ENCODE data around the gene ATP6V0A4. TPM values are rescaled to one million over a fixed set of nuclear protein-coding genes. Genes with fewer than 3 reads are reported as not detected.

Gene ATP6V0A4
- total RNA-seq, 2 donors from 2014 or later = 0.29 to 0.44 TPM

GRCh38 chr7:138663725-138664710, 134.0 kb downstream of the ATP6V0A4 start:
- DNase-seq = peak; percentile 69
- peaks cover 14% of the 10 kb centered on the region for H3K9me3 Mint-ChIP-seq
- H3K36me3 Mint-ChIP-seq (ENCODE audit: low read depth) = no peaks in the 10 kb centered on the region
- peak overlapping the region; percentile 50 for H3K27ac Mint-ChIP-seq
- peak overlapping the region; percentile 77 for H3K4me3 Mint-ChIP-seq
- TF ChIP-seq CTCF (conservative IDR thresholded peaks at IDR 0.05) = peak; percentile 19
- H3K36me3 ChIP-seq (ENCODE audit: control insufficient read depth, insufficient read depth, low read length) = no peaks in the 10 kb centered on the region
- H3K9ac ChIP-seq (ENCODE audit: extremely low read depth, low read length, poor library complexity, severe bottlenecking) = peak overlapping the region; percentile 40
- no peaks in the 10 kb centered on the region for H3K27me3 Mint-ChIP-seq (ENCODE audit: insufficient read depth)
- peak overlapping the region; percentile 79 for H3K4me3 ChIP-seq (ENCODE audit: low read length)
- peaks cover 19% of the 10 kb centered on the region for H3K4me1 Mint-ChIP-seq
- no peaks in the 10 kb centered on the region for H3K4me1 ChIP-seq (ENCODE audit: control insufficient read depth, insufficient read depth, low read length)
- H3K9me3 ChIP-seq (ENCODE audit: control insufficient read depth, low read length) = peaks cover 10% of the 10 kb centered on the region
- 45 to 47% methylated on average over 24 to 59 of the region's 59 CpGs for WGBS, 2 experiments (ENCODE audit: insufficient coverage in 1 of 2, insufficient read length in 1 of 2)
- peak overlapping the region; percentile 9 for H3K27ac ChIP-seq (ENCODE audit: low read depth, low read length)
- H3K27me3 ChIP-seq (ENCODE audit: control insufficient read depth, insufficient read depth, low read length, poor library complexity, severe bottlenecking) = no peaks in the 10 kb centered on the region

GRCh38 chr7:138662991-138663320, 135.0 kb downstream of the ATP6V0A4 start:
- no peaks in the 10 kb centered on the region for H3K27me3 ChIP-seq (ENCODE audit: control insufficient read depth, insufficient read depth, low read length, poor library complexity, severe bottlenecking)
- 79 to 85% methylated on average over 6 of the region's 6 CpGs for WGBS, 2 experiments (ENCODE audit: insufficient coverage in 1 of 2, insufficient read length in 1 of 2)
- no peak overlapping the region for H3K27ac Mint-ChIP-seq
- no peak overlapping the region for H3K4me3 Mint-ChIP-seq
- H3K36me3 Mint-ChIP-seq (ENCODE audit: low read depth) = peaks cover 2% of the 10 kb centered on the region
- H3K4me3 ChIP-seq (ENCODE audit: low read length) = no peak overlapping the region
- DNase-seq = no peak
- peaks cover 16% of the 10 kb centered on the region for H3K4me1 Mint-ChIP-seq
- no peaks in the 10 kb centered on the region for H3K27me3 Mint-ChIP-seq (ENCODE audit: insufficient read depth)
- H3K9me3 ChIP-seq (ENCODE audit: control insufficient read depth, low read length) = peaks cover 8% of the 10 kb centered on the region
- no peaks in the 10 kb centered on the region for H3K4me1 ChIP-seq (ENCODE audit: control insufficient read depth, insufficient read depth, low read length)
- TF ChIP-seq CTCF (conservative IDR thresholded peaks at IDR 0.05) = no peak
- no peak overlapping the region for H3K27ac ChIP-seq (ENCODE audit: low read depth, low read length)
- peaks cover 9% of the 10 kb centered on the region for H3K9me3 Mint-ChIP-seq
- no peak overlapping the region for H3K9ac ChIP-seq (ENCODE audit: extremely low read depth, low read length, poor library complexity, severe bottlenecking)
- no peaks in the 10 kb centered on the region for H3K36me3 ChIP-seq (ENCODE audit: control insufficient read depth, insufficient read depth, low read length)

- no peaks in the 10 kb centered on the region for H3K4me1 ChIP-seq (ENCODE audit: control insufficient read depth, insufficient read depth, low read length)
- no peaks in the 10 kb centered on the region for H3K36me3 ChIP-seq (ENCODE audit: control insufficient read depth, insufficient read depth, low read length)
- no peak for DNase-seq
- no peak for TF ChIP-seq CTCF (conservative IDR thresholded peaks at IDR 0.05)
- peaks cover 2% of the 10 kb centered on the region for H3K36me3 Mint-ChIP-seq (ENCODE audit: low read depth)
- no peak overlapping the region for H3K27ac Mint-ChIP-seq
- no peak overlapping the region for H3K4me3 ChIP-seq (ENCODE audit: low read length)
- peaks cover 14% of the 10 kb centered on the region for H3K9me3 Mint-ChIP-seq
- H3K27me3 ChIP-seq (ENCODE audit: control insufficient read depth, insufficient read depth, low read length, poor library complexity, severe bottlenecking) = no peaks in the 10 kb centered on the region
- no peaks in the 10 kb centered on the region for H3K27me3 Mint-ChIP-seq (ENCODE audit: insufficient read depth)
- peaks cover 16% of the 10 kb centered on the region for H3K4me1 Mint-ChIP-seq
- no peak overlapping the region for H3K27ac ChIP-seq (ENCODE audit: low read depth, low read length)
- no peak overlapping the region for H3K9ac ChIP-seq (ENCODE audit: extremely low read depth, low read length, poor library complexity, severe bottlenecking)
- WGBS, 2 experiments (ENCODE audit: insufficient coverage in 1 of 2, insufficient read length in 1 of 2) = 92 to 100% methylated on average over 2 to 5 of the region's 5 CpGs
- peaks cover 12% of the 10 kb centered on the region for H3K9me3 ChIP-seq (ENCODE audit: control insufficient read depth, low read length)
- no peak overlapping the region for H3K4me3 Mint-ChIP-seq
These were observed 135.7 kb downstream of the ATP6V0A4 start for GRCh38 chr7:138662076-138662990.
